ENCODE measurements around the gene RAB11FIP4. TPM values are rescaled to one million over a fixed set of nuclear protein-coding genes. Genes with fewer than 3 reads are reported as not detected.

Gene RAB11FIP4
- total and polyA plus RNA-seq, 2 of the 13 experiments (the other 11 are each of a cell fraction or from before 2014, with no cell fraction given): 28.0 to 89.3 TPM

DNA sequence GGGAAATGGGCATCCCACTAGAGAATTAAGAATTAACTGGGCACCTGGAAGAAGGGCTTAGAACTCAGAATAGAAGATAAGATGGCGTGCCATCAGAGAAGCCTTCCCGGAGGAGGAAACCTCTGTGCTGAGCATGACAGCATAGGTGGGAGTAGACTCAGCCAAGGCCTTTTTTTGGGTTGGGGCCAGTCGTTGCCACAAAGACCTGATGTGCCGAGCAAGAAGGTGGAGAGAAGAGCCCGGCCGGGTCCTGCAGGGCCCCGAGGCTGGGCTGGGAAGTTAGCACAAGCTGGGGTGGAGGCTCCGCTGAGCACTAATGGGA, 1.1 kb upstream of the RAB11FIP4 start:
- Histone ChIP-seq H3K9ac (ENCODE audit: insufficient read depth, low read depth, low read length) (no peak overlapping the region), H3K4me3 (replicated peaks in 1 of 3; ENCODE audit: insufficient read depth in 1 of 3, low read depth in 2 of 3, low read length in 3 of 3) (no peak overlapping the region), H3K4me2 (ENCODE audit: low read depth, low read length) (no peak overlapping the region), H4K20me1 (ENCODE audit: insufficient read depth, low read length) (no peaks in the 10 kb centered on the region), H3K27ac (ENCODE audit: extremely low read length, insufficient read depth, low read length) (no peak overlapping the region), H3K36me3 (replicated peaks in 1 of 2; ENCODE audit: control insufficient read depth in 1 of 2, insufficient read depth in 2 of 2, low read length in 2 of 2) (no peaks in the 10 kb centered on the region), H3K79me2 (ENCODE audit: insufficient read depth, low read length) (no peaks in the 10 kb centered on the region), H3K27me3 (ENCODE audit: control insufficient read depth in 1 of 2, insufficient read depth in 2 of 2, low read length in 2 of 2) (peaks cover 8 to 42% of the 10 kb centered on the region in 2 experiments), H3K9me3 (ENCODE audit: low read length) (no peaks in the 10 kb centered on the region), H3K4me1 (ENCODE audit: insufficient read depth, low read length) (no peaks in the 10 kb centered on the region), H2AFZ (ENCODE audit: low read length) (no peak overlapping the region)
- POLR2A ChIA-PET: no interaction called here
- BruUV-seq (replicated peaks): no TSS peak
- 85% methylated on average over 7 of the region's 8 CpGs for WGBS (ENCODE audit: low lambda C conversion rate)
- ATAC-seq (no peak), FAIRE-seq (no peak), DNase-seq (ENCODE audit: low spot score) (no peak)
- in situ Hi-C loops (cut with HindIII; ENCODE audit: extremely low pct_ligation_motif_present, low pct_unique_long_range_greater_than_20kb): no loop called here
- CTCF ChIA-PET (ENCODE audit: low intra/inter-chr PET ratio, low total read pairs): interaction anchor here (2.3 kb wide), 1 partner anchor 135 kb away, joined by 24 read pairs; no protein-coding TSS in a partner anchor
- intact Hi-C loops (cut with micrococcal nuclease; ENCODE audit: unreplicated experiment): loop anchor here (2.0 kb wide), 1 partner anchor 134 kb away; no protein-coding TSS in a partner anchor
- TF ChIP-seq, protein P1, sequence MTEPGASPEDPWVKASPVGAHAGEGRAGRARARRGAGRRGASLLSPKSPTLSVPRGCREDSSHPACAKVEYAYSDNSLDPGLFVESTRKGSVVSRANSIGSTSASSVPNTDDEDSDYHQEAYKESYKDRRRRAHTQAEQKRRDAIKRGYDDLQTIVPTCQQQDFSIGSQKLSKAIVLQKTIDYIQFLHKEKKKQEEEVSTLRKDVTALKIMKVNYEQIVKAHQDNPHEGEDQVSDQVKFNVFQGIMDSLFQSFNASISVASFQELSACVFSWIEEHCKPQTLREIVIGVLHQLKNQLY (CRISPR knock-in tag; IDR thresholded peaks at IDR 0.05): no peak
- no peak for TF ChIP-seq RXRB (CRISPR knock-in tag; IDR thresholded peaks at IDR 0.05; ENCODE audit: borderline replicate concordance)
- TF ChIP-seq FOSL2 (CRISPR knock-in tag; IDR thresholded peaks at IDR 0.05): no peak
- TF ChIP-seq CC2D1A (CRISPR knock-in tag; IDR thresholded peaks at IDR 0.05): no peak
- no peak for TF ChIP-seq ZNF547 (CRISPR knock-in tag; IDR thresholded peaks at IDR 0.05)
- TF ChIP-seq STAT5B (CRISPR knock-in tag; IDR thresholded peaks at IDR 0.05): no peak
- TF ChIP-seq KMT2B (CRISPR knock-in tag; IDR thresholded peaks at IDR 0.05): no peak
- TF ChIP-seq ERF (CRISPR knock-in tag; IDR thresholded peaks at IDR 0.05): no peak
- TF ChIP-seq RAD21 (CRISPR knock-in tag; IDR thresholded peaks at IDR 0.05): no peak
- no peak for TF ChIP-seq KLF12 (CRISPR knock-in tag; IDR thresholded peaks at IDR 0.05; ENCODE audit: borderline replicate concordance)
- no peak for TF ChIP-seq MED1 (CRISPR knock-in tag; IDR thresholded peaks at IDR 0.05)
- TF ChIP-seq SP140L (CRISPR knock-in tag; IDR thresholded peaks at IDR 0.05; ENCODE audit: borderline replicate concordance): no peak
- TF ChIP-seq HDAC6 (IDR thresholded peaks at IDR 0.05; ENCODE audit: low read depth, low read length): no peak
- TF ChIP-seq, protein P2, sequence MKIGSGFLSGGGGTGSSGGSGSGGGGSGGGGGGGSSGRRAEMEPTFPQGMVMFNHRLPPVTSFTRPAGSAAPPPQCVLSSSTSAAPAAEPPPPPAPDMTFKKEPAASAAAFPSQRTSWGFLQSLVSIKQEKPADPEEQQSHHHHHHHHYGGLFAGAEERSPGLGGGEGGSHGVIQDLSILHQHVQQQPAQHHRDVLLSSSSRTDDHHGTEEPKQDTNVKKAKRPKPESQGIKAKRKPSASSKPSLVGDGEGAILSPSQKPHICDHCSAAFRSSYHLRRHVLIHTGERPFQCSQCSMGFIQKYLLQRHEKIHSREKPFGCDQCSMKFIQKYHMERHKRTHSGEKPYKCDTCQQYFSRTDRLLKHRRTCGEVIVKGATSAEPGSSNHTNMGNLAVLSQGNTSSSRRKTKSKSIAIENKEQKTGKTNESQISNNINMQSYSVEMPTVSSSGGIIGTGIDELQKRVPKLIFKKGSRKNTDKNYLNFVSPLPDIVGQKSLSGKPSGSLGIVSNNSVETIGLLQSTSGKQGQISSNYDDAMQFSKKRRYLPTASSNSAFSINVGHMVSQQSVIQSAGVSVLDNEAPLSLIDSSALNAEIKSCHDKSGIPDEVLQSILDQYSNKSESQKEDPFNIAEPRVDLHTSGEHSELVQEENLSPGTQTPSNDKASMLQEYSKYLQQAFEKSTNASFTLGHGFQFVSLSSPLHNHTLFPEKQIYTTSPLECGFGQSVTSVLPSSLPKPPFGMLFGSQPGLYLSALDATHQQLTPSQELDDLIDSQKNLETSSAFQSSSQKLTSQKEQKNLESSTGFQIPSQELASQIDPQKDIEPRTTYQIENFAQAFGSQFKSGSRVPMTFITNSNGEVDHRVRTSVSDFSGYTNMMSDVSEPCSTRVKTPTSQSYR (CRISPR knock-in tag; IDR thresholded peaks at IDR 0.05; ENCODE audit: borderline replicate concordance): no peak
- TF ChIP-seq MAFG (CRISPR knock-in tag; IDR thresholded peaks at IDR 0.05): no peak
- TF ChIP-seq HOXD1 (CRISPR knock-in tag; IDR thresholded peaks at IDR 0.05): no peak
- no peak for TF ChIP-seq ZNF605 (CRISPR knock-in tag; IDR thresholded peaks at IDR 0.05)
- no peak for TF ChIP-seq KAT8 (CRISPR knock-in tag; IDR thresholded peaks at IDR 0.05)

Data from HepG2 (cell line).